GM21737 (cell line): ENCODE data around the gene KRTAP10-5.
"Not testable (repeated sequence)": the region's sequence is repeated elsewhere in the genome, so short reads cannot be mapped to it uniquely, and the experiment has no call there.

ENCODE experiments used
- ATAC-seq: cut with Tn5 transposase; IDR thresholded peaks from one replicate; pipeline ENCODE4 v1.9.1; 2021; ENCODE audit warnings: mild to moderate bottlenecking, moderate library complexity; ENCODE audit not compliant: unreplicated experiment

Gene KRTAP10-5, protein sequence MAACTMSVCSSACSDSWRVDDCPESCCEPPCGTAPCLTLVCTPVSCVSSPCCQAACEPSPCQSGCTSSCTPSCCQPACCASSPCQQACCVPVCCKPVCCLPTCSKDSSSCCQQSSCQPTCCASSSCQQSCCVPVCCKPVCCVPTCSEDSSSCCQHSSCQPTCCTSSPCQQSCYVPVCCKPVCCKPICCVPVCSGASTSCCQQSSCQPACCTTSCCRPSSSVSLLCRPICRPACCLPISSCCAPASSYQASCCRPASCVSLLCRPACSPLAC

GRCh38 chr21:44580231-44580821 lies at the start of gene KRTAP10-5:
Gene KRTAP10-5 (minus strand): TSS chr21:44580604. CDS start chr21:44580578, 26 bp downstream.
- ATAC-seq = not testable (repeated sequence)

DNA sequence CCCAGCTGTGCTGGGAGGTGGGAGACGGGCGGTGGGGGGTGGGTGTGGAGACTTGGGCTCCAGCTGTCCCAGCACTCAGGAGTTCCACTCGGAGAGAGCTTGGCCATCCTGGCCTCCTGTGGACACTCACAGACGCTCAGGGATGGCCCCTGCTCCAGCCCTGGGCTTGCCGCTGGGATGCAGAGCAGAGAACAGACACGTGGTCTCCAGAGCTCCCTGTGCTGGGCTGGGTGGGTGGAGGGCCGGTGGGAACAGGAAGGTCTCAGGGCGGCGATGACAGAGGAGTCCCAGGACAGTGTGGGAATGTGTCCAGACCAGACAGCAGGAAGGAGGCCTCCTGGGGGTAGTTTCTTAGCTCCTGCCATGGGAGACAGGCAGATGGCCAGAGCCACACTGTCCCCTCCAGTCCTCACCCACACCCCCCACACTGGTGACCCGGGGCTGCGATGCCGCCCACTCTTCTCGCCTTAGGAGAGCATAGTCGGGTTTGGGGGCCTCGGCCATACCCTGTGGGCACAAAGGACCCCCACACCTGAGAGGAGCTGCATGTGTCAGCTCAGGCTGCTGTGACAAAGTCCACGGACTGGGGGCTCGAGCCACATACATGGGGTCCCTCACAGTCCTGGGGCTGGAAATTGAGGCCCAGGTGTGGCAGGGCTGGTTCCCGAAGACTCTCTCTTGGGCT lies 48.4 kb upstream of the KRTAP10-5 start:
- no peak for ATAC-seq

DNA sequence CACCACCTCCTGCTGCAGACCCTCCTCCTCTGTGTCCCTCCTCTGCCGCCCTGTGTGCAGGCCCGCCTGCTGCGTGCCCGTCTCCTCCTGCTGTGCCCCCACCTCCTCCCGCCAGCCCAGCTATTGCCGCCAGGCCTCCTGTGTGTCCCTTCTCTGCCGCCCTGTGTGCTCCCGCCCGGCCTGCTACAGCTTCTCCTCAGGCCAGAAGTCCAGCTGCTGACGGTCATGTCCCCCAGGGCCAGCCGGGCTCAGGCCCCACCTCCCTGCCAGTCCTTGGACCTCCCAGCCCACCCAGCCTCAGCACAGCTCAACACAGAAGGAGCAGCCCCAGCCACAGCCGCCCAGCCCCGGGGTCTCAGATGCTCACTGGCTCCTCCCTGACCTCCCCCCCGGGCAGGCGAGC lies 47.4 kb upstream of the KRTAP10-5 start:
- ATAC-seq = not testable (repeated sequence)

GRCh38 chr21:44627181-44627822 lies 46.9 kb upstream of the KRTAP10-5 start:
- not testable (repeated sequence) for ATAC-seq

GRCh38 chr21:44626673-44627143 lies 46.3 kb upstream of the KRTAP10-5 start, which contains the start of gene KRTAP10-9:
Gene KRTAP10-9 (plus strand): TSS chr21:44627093. CDS start chr21:44627172, 79 bp downstream.
- no peak for ATAC-seq

GRCh38 chr21:44626262-44626661 lies 45.9 kb upstream of the KRTAP10-5 start:
- ATAC-seq = no peak

GRCh38 chr21:44625756-44626155 lies 45.4 kb upstream of the KRTAP10-5 start:
- ATAC-seq = no peak

DNA sequence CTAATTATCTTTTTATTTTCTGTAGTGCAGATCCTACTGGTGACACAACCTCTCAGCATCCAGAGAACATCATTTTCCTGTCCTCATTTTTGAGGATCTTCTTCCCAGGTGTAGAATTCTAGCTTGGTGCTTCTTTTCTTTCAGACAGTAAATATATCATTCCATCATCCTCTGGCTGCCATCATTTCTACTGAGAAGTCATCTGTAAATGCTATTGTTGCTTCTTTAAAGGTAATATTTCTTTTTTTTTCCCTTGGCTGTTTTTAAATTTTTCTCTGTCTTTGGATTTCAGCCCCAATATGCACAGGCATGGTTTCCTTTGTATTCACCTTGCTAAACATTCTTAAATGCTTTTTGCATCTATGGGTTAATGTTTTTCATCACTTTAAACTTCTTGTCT lies 43.2 kb upstream of the KRTAP10-5 start:
- ATAC-seq = no peak

GRCh38 chr21:44619886-44620285 lies 39.5 kb upstream of the KRTAP10-5 start:
- ATAC-seq = no peak

- ATAC-seq = no peak
Measured at GRCh38 chr21:44618909-44619308, 38.5 kb upstream of the KRTAP10-5 start.

DNA sequence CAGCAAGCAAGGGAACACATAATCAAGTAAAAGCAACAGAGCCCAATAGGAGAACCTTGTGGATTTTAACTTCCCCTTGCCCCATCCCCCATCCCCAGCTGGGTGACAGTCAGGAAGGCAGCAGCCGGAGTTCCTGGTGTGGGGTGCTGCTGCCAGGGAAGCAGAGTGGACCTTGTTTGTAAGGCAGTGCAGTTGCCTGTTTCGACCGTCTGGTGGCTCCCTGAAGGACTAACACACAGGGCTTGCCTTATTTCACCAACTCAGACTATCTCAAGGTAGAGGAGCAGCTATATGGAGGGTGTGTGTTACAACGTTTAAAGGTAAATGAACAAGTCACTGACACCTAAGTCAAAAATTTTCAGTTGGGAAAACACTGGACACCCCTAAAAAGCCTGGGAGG lies 38.1 kb upstream of the KRTAP10-5 start:
- no peak for ATAC-seq

GRCh38 chr21:44617071-44617501 lies 36.7 kb upstream of the KRTAP10-5 start:
- no peak for ATAC-seq

GRCh38 chr21:44616591-44616926 lies 36.2 kb upstream of the KRTAP10-5 start:
- ATAC-seq = no peak

- ATAC-seq = no peak
Measured at GRCh38 chr21:44615911-44616590, 35.6 kb upstream of the KRTAP10-5 start.

DNA sequence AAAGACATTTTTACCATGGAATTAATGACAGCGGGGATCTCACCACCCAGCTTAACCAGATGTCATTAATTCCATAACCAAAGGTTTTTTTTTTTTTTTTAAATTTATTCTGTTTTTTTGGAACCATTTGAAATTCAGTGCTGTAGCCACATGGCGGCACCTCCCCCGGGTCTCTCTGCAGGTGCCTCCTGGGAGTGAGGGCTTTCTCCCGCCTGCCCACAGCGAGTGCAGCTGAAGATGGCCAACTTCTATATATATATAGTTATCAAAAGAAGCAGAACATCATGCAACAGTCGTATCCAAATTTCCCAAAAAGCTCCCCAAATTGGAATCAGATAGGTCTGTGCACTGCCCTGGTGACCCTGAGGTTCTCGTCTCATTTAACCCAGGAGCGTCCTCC lies 35.1 kb upstream of the KRTAP10-5 start:
- ATAC-seq = no peak

- ATAC-seq = no peak
Measured at GRCh38 chr21:44614961-44615391, 34.6 kb upstream of the KRTAP10-5 start.

GRCh38 chr21:44614161-44614631 lies 33.8 kb upstream of the KRTAP10-5 start:
- no peak for ATAC-seq

DNA sequence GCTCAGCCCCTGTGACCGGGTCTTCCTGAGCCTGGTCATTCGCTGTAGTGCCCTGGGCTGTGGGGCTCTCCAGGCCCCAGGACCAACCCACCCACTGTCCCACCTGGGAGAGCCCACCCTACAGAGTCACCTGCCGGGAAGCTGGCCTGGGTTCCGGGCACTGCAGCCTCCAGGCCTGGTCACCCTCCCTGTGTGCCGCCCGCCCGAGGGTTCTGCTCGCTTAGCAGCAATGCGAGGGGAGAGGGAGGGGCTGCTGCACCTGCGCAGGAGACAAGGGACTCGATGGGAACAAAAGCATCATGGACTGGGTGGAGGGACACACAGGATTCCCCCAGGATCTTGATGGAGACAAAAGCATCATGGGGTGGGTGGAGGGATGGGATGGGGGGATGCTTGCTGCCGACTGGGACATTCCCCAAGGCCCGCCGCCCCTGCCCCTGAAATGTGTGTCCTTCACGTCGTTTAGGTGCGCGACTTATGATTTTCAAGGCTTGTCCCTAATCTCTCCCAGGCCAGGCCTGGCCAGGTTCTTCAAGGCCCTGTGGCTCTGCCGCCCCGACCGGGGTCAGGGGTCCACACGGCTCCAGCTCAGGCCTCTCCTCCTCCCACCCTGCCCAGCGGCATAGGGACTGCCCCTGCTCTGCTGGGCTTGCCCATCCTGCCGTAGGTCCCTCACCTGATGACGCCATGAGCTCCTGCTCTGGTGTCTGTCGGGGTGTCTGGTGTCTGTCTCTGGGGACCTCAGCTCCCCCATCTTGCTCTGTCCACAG lies 33.2 kb upstream of the KRTAP10-5 start:
- no peak for ATAC-seq

GRCh38 chr21:44612669-44613229 lies 32.3 kb upstream of the KRTAP10-5 start:
- ATAC-seq = no peak
